ENCODE results near the gene DOK6.

Gene DOK6

GRCh38 chr18:69528435-69528834 is 127.7 kb downstream of the DOK6 start:
- Mint-ChIP-seq H3K27me3 (peaks cover 0 to 6% of the 10 kb centered on the region in 2 donors), H3K27ac (no peak overlapping the region), H3K9me3 (no peaks in the 10 kb centered on the region), H3K4me3 (no peak overlapping the region), H3K4me1 (ENCODE audit: low read depth in 2 of 2) (no peaks in the 10 kb centered on the region), H3K36me3 (ENCODE audit: insufficient read depth) (no peaks in the 10 kb centered on the region)
- no peak for ATAC-seq (replicated peaks)
- no peak for DNase-seq

GRCh38 chr18:69529151-69529550 is 128.5 kb downstream of the DOK6 start:
- Mint-ChIP-seq H3K27me3 (peaks cover 0 to 6% of the 10 kb centered on the region in 2 donors), H3K9me3 (no peaks in the 10 kb centered on the region), H3K36me3 (ENCODE audit: insufficient read depth) (peaks cover 3% of the 10 kb centered on the region), H3K4me3 (no peak overlapping the region), H3K27ac (no peak overlapping the region), H3K4me1 (ENCODE audit: low read depth in 2 of 2) (no peaks in the 10 kb centered on the region)
- ATAC-seq (replicated peaks): no peak
- DNase-seq: no peak

- no peak overlapping the region for H3K4me3 Mint-ChIP-seq
- H3K9me3 Mint-ChIP-seq: no peaks in the 10 kb centered on the region
- no peaks in the 10 kb centered on the region for H3K4me1 Mint-ChIP-seq (ENCODE audit: low read depth in 2 of 2)
- peaks cover 3% of the 10 kb centered on the region for H3K36me3 Mint-ChIP-seq (ENCODE audit: insufficient read depth)
- ATAC-seq (replicated peaks) (no peak), DNase-seq (no peak)
- no peak overlapping the region for H3K27ac Mint-ChIP-seq
- peaks cover 0 to 6% of the 10 kb centered on the region in 2 donors for H3K27me3 Mint-ChIP-seq
Measured at GRCh38 chr18:69531973-69532372, 131.3 kb downstream of the DOK6 start.

- H3K4me1 Mint-ChIP-seq (ENCODE audit: low read depth in 2 of 2): no peaks in the 10 kb centered on the region
- no peak overlapping the region for H3K4me3 Mint-ChIP-seq
- no peak overlapping the region for H3K27ac Mint-ChIP-seq
- H3K9me3 Mint-ChIP-seq: no peaks in the 10 kb centered on the region
- ATAC-seq (replicated peaks) (no peak), DNase-seq (no peak)
- peaks cover 0 to 6% of the 10 kb centered on the region in 2 donors for H3K27me3 Mint-ChIP-seq
- peaks cover 3% of the 10 kb centered on the region for H3K36me3 Mint-ChIP-seq (ENCODE audit: insufficient read depth)
Measured at GRCh38 chr18:69537183-69537582, 136.5 kb downstream of the DOK6 start.

- no peaks in the 10 kb centered on the region for H3K36me3 Mint-ChIP-seq (ENCODE audit: insufficient read depth)
- H3K9me3 Mint-ChIP-seq: no peaks in the 10 kb centered on the region
- no peaks in the 10 kb centered on the region for H3K4me1 Mint-ChIP-seq (ENCODE audit: low read depth in 2 of 2)
- ATAC-seq (replicated peaks) (no peak), DNase-seq (no peak)
- peaks cover 0 to 6% of the 10 kb centered on the region in 2 donors for H3K27me3 Mint-ChIP-seq
- no peak overlapping the region for H3K4me3 Mint-ChIP-seq
- H3K27ac Mint-ChIP-seq: no peak overlapping the region
Measured at GRCh38 chr18:69538849-69539248, 138.2 kb downstream of the DOK6 start.

GRCh38 chr18:69539404-69539803 is 138.7 kb downstream of the DOK6 start:
- Mint-ChIP-seq H3K36me3 (ENCODE audit: insufficient read depth) (no peaks in the 10 kb centered on the region), H3K9me3 (no peaks in the 10 kb centered on the region), H3K4me3 (no peak overlapping the region), H3K4me1 (ENCODE audit: low read depth in 2 of 2) (no peaks in the 10 kb centered on the region), H3K27ac (no peak overlapping the region), H3K27me3 (peaks cover 0 to 6% of the 10 kb centered on the region in 2 donors)
- DNase-seq: no peak
- no peak for ATAC-seq (replicated peaks)

- H3K36me3 Mint-ChIP-seq (ENCODE audit: insufficient read depth): no peaks in the 10 kb centered on the region
- peaks cover 12 to 16% of the 10 kb centered on the region in 2 donors for H3K27me3 Mint-ChIP-seq
- no peak overlapping the region for H3K4me3 Mint-ChIP-seq
- H3K4me1 Mint-ChIP-seq (ENCODE audit: low read depth in 2 of 2): no peaks in the 10 kb centered on the region
- H3K27ac Mint-ChIP-seq: no peak overlapping the region
- DNase-seq: no peak
- H3K9me3 Mint-ChIP-seq: no peaks in the 10 kb centered on the region
- ATAC-seq (replicated peaks): no peak
Measured at GRCh38 chr18:69556228-69556627, 155.5 kb downstream of the DOK6 start.

- DNase-seq (no peak), ATAC-seq (replicated peaks) (no peak)
- Mint-ChIP-seq H3K9me3 (no peaks in the 10 kb centered on the region), H3K4me3 (no peak overlapping the region), H3K36me3 (ENCODE audit: insufficient read depth) (no peaks in the 10 kb centered on the region), H3K27me3 (peaks cover 12 to 16% of the 10 kb centered on the region in 2 donors), H3K4me1 (ENCODE audit: low read depth in 2 of 2) (no peaks in the 10 kb centered on the region), H3K27ac (no peak overlapping the region)
Measured at GRCh38 chr18:69557282-69557681, 156.6 kb downstream of the DOK6 start.

GRCh38 chr18:69558052-69558451 is 157.4 kb downstream of the DOK6 start:
- H3K4me3 Mint-ChIP-seq: no peak overlapping the region
- H3K27ac Mint-ChIP-seq: no peak overlapping the region
- no peak for ATAC-seq (replicated peaks)

GRCh38 chr18:69559604-69560003 is 158.9 kb downstream of the DOK6 start:
- no peaks in the 10 kb centered on the region for H3K4me1 Mint-ChIP-seq (ENCODE audit: low read depth in 2 of 2)
- no peak overlapping the region for H3K27ac Mint-ChIP-seq
- peaks cover 12 to 16% of the 10 kb centered on the region in 2 donors for H3K27me3 Mint-ChIP-seq
- no peak overlapping the region for H3K4me3 Mint-ChIP-seq
- no peaks in the 10 kb centered on the region for H3K9me3 Mint-ChIP-seq
- H3K36me3 Mint-ChIP-seq (ENCODE audit: insufficient read depth): no peaks in the 10 kb centered on the region
- DNase-seq (no peak), ATAC-seq (replicated peaks) (no peak)

More at GRCh38 chr18:69558052-69558451, 157.4 kb downstream of the DOK6 start:
- Mint-ChIP-seq H3K4me1 (ENCODE audit: low read depth in 2 of 2) (no peaks in the 10 kb centered on the region), H3K9me3 (no peaks in the 10 kb centered on the region), H3K27me3 (peaks cover 12 to 16% of the 10 kb centered on the region in 2 donors), H3K36me3 (ENCODE audit: insufficient read depth) (no peaks in the 10 kb centered on the region)
- no peak for DNase-seq

GRCh38 chr18:69564602-69565001 is 163.9 kb downstream of the DOK6 start:
- H3K36me3 Mint-ChIP-seq (ENCODE audit: insufficient read depth): no peaks in the 10 kb centered on the region
- no peaks in the 10 kb centered on the region for H3K4me1 Mint-ChIP-seq (ENCODE audit: low read depth in 2 of 2)
- no peak overlapping the region for H3K27ac Mint-ChIP-seq
- H3K27me3 Mint-ChIP-seq: peaks cover 7 to 20% of the 10 kb centered on the region in 2 donors
- no peak overlapping the region for H3K4me3 Mint-ChIP-seq
- DNase-seq (no peak), ATAC-seq (replicated peaks) (no peak)
- peaks cover 6 to 8% of the 10 kb centered on the region in 2 donors for H3K9me3 Mint-ChIP-seq

- peaks cover 10 to 28% of the 10 kb centered on the region in 2 donors for H3K27me3 Mint-ChIP-seq
- peaks cover 6 to 8% of the 10 kb centered on the region in 2 donors for H3K9me3 Mint-ChIP-seq
- H3K4me1 Mint-ChIP-seq (ENCODE audit: low read depth in 2 of 2): no peaks in the 10 kb centered on the region
- DNase-seq (no peak), ATAC-seq (replicated peaks) (no peak)
- H3K4me3 Mint-ChIP-seq: no peak overlapping the region
- H3K27ac Mint-ChIP-seq: no peak overlapping the region
- H3K36me3 Mint-ChIP-seq (ENCODE audit: insufficient read depth): no peaks in the 10 kb centered on the region
Measured at GRCh38 chr18:69567813-69568488, 167.3 kb downstream of the DOK6 start.

GRCh38 chr18:69569133-69569532 is 168.4 kb downstream of the DOK6 start:
- no peak overlapping the region for H3K27ac Mint-ChIP-seq
- ATAC-seq (replicated peaks) (no peak), DNase-seq (no peak)
- H3K36me3 Mint-ChIP-seq (ENCODE audit: insufficient read depth): no peaks in the 10 kb centered on the region
- H3K4me1 Mint-ChIP-seq (ENCODE audit: low read depth in 2 of 2): no peaks in the 10 kb centered on the region
- H3K9me3 Mint-ChIP-seq: peaks cover 6 to 8% of the 10 kb centered on the region in 2 donors
- no peak overlapping the region for H3K4me3 Mint-ChIP-seq
- peaks cover 11 to 28% of the 10 kb centered on the region in 2 donors for H3K27me3 Mint-ChIP-seq

- H3K27me3 Mint-ChIP-seq: peaks cover 5 to 9% of the 10 kb centered on the region in 2 donors
- DNase-seq: no peak
- H3K36me3 Mint-ChIP-seq (ENCODE audit: insufficient read depth): no peaks in the 10 kb centered on the region
- no peak overlapping the region for H3K27ac Mint-ChIP-seq
- no peaks in the 10 kb centered on the region for H3K9me3 Mint-ChIP-seq
- no peak overlapping the region for H3K4me3 Mint-ChIP-seq
- H3K4me1 Mint-ChIP-seq (ENCODE audit: low read depth in 2 of 2): no peaks in the 10 kb centered on the region
- ATAC-seq (replicated peaks): no peak
Measured at GRCh38 chr18:69574401-69574800, 173.7 kb downstream of the DOK6 start.
